Esophagus (tissue), 2 donors: Measurements from ENCODE around the gene MOB3C. TPM values are rescaled to one million over a fixed set of nuclear protein-coding genes. Genes with fewer than 3 reads are reported as not detected.

ENCODE experiments used
- H3K27ac ChIP-seq, 2 donors: one replicate each; pipeline ENCODE4 v1.5.1; 2013; ENCODE audit warnings: low read depth in 2 of 2, mild to moderate bottlenecking in 2 of 2, inconsistent platforms in 1 of 2, low read length in 1 of 2, moderate library complexity in 1 of 2
- H3K27me3 ChIP-seq, 2 donors: one replicate each; pipeline ENCODE4 v1.6.1; 2013; ENCODE audit warnings: low read length in 2 of 2, control low read depth in 1 of 2, mild to moderate bottlenecking in 1 of 2; ENCODE audit not compliant: insufficient read depth in 2 of 2, control insufficient read depth in 1 of 2
- H3K36me3 ChIP-seq, 2 donors: one replicate each; pipeline ENCODE4 v1.6.1; 2013; ENCODE audit warnings: low read length in 1 of 2; ENCODE audit not compliant: control insufficient read depth in 2 of 2, insufficient read depth in 2 of 2
- H3K4me1 ChIP-seq, 2 donors: one replicate each; pipeline ENCODE4 v1.6.1; 2013; ENCODE audit warnings: low read length in 1 of 2; ENCODE audit not compliant: control insufficient read depth in 2 of 2, insufficient read depth in 2 of 2
- H3K4me3 ChIP-seq, 2 donors: one replicate each; pipeline ENCODE4 v1.5.1; 2013; ENCODE audit warnings: low read length in 2 of 2, mild to moderate bottlenecking in 2 of 2, low read depth in 1 of 2, moderate library complexity in 1 of 2
- H3K9me3 ChIP-seq, 2 donors: one replicate each; pipeline ENCODE4 v1.6.1; 2013; ENCODE audit warnings: mild to moderate bottlenecking in 2 of 2, low read depth in 1 of 2, low read length in 1 of 2, moderate library complexity in 1 of 2; ENCODE audit not compliant: control insufficient read depth in 2 of 2, insufficient read depth in 1 of 2
- WGBS, 2 donors: extraction: QIAGEN DNeasy Blood & Tissue Kit; methylation state at CpG; one replicate each; pipeline ENCODE4 v1.1.7; 2013; 5-methylcytosine and 5-hydroxymethylcytosine counted together
- polyA plus RNA-seq, 2 donors: library from polyadenylated mRNA; stranded (reverse); fragments of 200-250 nt; gene quantifications; one replicate each; pipeline ENCODE4 v1.2.3, GENCODE V29; 2013
- donor health status: healthy with polysubstance abuse.
- donor health status: Bipolar disorder and iron deficiency.

The MOB3C gene
- polyA plus RNA-seq, 2 donors = 6.9 to 7.5 TPM

DNA sequence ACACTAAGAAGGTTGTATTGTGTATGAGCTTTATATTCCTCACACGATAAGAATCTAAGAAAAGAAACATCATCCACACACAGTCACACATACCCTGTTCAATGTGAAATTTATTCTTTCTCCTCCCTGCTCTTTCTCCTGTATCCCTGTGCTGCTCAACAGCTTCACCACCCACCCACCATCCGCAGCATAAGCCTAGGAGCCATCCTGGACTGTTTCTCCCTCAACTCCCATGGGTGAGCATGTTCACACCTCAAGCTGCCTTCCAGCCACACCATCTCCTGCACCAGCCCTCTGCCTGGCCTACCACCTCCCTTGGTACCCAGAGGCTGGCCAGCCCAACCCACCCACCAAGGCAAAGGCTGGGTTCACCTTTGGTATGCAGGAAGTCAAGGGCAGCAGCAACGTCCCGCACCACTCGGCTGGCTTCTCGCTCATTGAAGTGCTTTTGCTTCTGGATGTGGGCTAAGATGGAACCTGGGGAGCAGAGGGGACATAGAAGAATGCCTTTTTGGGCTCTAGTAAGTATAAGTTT, 44.9 kb downstream of the MOB3C start:
- Histone ChIP-seq H3K27me3 (no peaks in the 10 kb centered on the region), H3K4me1 (no peaks in the 10 kb centered on the region), H3K9me3 (no peaks in the 10 kb centered on the region), H3K4me3 (no peak overlapping the region), H3K36me3 (peaks cover 0 to 23% of the 10 kb centered on the region in 2 donors), H3K27ac (no peak overlapping the region)
- WGBS, 2 donors = 95 to 96% methylated on average over 6 of the region's 6 CpGs

DNA sequence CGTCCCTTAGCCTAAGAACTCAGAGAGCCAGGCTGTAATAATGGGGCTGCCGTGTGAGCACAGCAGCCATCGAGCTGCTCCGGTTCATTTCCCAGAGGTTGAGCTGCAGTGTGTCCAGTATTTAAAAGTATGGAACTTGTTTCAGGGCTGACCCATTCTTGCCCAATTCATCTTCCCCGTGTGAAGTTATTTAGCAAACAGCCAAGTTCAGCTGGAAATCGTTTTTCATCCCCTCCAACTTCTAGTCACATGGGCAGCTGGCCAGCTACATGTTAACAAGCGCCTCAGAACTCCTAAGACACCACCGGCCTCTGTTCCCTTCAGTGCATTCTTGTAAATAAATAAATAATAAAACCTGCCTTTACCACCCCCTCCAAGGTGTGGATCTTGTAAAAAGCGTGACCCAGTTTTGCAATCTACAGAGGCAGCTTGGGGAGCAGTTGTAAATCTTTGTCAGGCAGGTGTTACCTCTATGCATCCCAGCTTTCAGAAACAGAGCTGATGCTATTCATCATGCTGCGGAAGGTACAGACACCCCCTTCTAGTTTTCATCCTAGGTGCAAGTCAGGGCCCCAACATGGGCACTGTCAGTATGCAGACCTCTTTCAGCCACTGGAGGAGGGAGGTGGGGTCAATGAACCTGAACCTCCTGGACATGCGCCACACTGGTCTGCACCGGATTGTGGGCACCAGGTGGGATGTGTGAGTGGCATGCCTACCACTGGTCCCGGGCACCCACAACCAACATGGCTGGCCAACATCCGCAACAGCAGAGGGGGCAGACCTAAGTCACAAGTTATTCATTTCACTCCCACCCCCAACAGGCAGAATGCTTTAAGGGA, 46.5 kb downstream of the MOB3C start:
- Histone ChIP-seq H3K36me3 (peaks cover 0 to 18% of the 10 kb centered on the region in 2 donors), H3K4me3 (no peak overlapping the region), H3K27ac (peak overlapping the region in 1 of 2 donors; percentile 27), H3K27me3 (no peaks in the 10 kb centered on the region), H3K4me1 (no peaks in the 10 kb centered on the region), H3K9me3 (no peaks in the 10 kb centered on the region)
- 70 to 71% methylated on average over 14 of the region's 14 CpGs for WGBS, 2 donors

- Histone ChIP-seq H3K9me3 (no peaks in the 10 kb centered on the region), H3K27me3 (no peaks in the 10 kb centered on the region), H3K36me3 (peaks cover 0 to 20% of the 10 kb centered on the region in 2 donors), H3K4me3 (no peak overlapping the region), H3K27ac (no peak overlapping the region), H3K4me1 (no peaks in the 10 kb centered on the region)
- WGBS, 2 donors = 81 to 84% methylated on average over 4 of the region's 4 CpGs
Observed at GRCh38 chr1:46569116-46569515, 47.5 kb downstream of the MOB3C start.

- WGBS, 2 donors = 86 to 89% methylated on average over 6 of the region's 6 CpGs
- Histone ChIP-seq H3K4me3 (no peak overlapping the region), H3K27me3 (no peaks in the 10 kb centered on the region), H3K27ac (no peak overlapping the region), H3K9me3 (no peaks in the 10 kb centered on the region), H3K4me1 (no peaks in the 10 kb centered on the region), H3K36me3 (peaks cover 0 to 20% of the 10 kb centered on the region in 2 donors)
Observed at GRCh38 chr1:46568461-46568891, 48.1 kb downstream of the MOB3C start.

- Histone ChIP-seq H3K4me3 (no peak overlapping the region), H3K4me1 (no peaks in the 10 kb centered on the region), H3K27me3 (no peaks in the 10 kb centered on the region), H3K27ac (no peak overlapping the region), H3K36me3 (peaks cover 8 to 48% of the 10 kb centered on the region in 2 donors), H3K9me3 (no peaks in the 10 kb centered on the region)
- WGBS, 2 donors = 79 to 88% methylated on average over 4 of the region's 4 CpGs
Observed at GRCh38 chr1:46563341-46563740, 53.3 kb downstream of the MOB3C start.

- H3K27ac ChIP-seq = no peak overlapping the region
- no peaks in the 10 kb centered on the region for H3K27me3 ChIP-seq
- no peaks in the 10 kb centered on the region for H3K4me1 ChIP-seq
- no peak overlapping the region for H3K4me3 ChIP-seq
- H3K36me3 ChIP-seq = peaks cover 10 to 54% of the 10 kb centered on the region in 2 donors
- WGBS, 2 donors = 94 to 96% methylated on average over 15 of the region's 15 CpGs
- no peaks in the 10 kb centered on the region for H3K9me3 ChIP-seq
Observed at GRCh38 chr1:46562498-46562897, 54.1 kb downstream of the MOB3C start.

GRCh38 chr1:46558966-46559365, 57.6 kb downstream of the MOB3C start:
- 91 to 92% methylated on average over 8 of the region's 8 CpGs for WGBS, 2 donors
- no peaks in the 10 kb centered on the region for H3K4me1 ChIP-seq
- H3K27me3 ChIP-seq = no peaks in the 10 kb centered on the region
- peaks cover 10 to 42% of the 10 kb centered on the region in 2 donors for H3K36me3 ChIP-seq
- no peak overlapping the region for H3K4me3 ChIP-seq
- no peaks in the 10 kb centered on the region for H3K9me3 ChIP-seq
- no peak overlapping the region for H3K27ac ChIP-seq

GRCh38 chr1:46558141-46558963, 58.3 kb downstream of the MOB3C start:
- Histone ChIP-seq H3K4me1 (no peaks in the 10 kb centered on the region), H3K36me3 (peaks cover 10 to 42% of the 10 kb centered on the region in 2 donors), H3K4me3 (no peak overlapping the region), H3K27ac (no peak overlapping the region), H3K27me3 (no peaks in the 10 kb centered on the region), H3K9me3 (no peaks in the 10 kb centered on the region)
- WGBS, 2 donors = 78 to 80% methylated on average over 20 of the region's 20 CpGs
